Uterus (tissue), 4 donors: ENCODE measurements around the gene NID2. TPM values are rescaled to one million over a fixed set of nuclear protein-coding genes. Genes with fewer than 3 reads are reported as not detected.

Experiments used
- DNase-seq, 2 donors: peaks; one replicate each; pipeline ENCODE4 v3.0.0-alpha.2; 2019 to 2020
- H3K27ac ChIP-seq, 2 donors: fragments of 200-600 bp; sonication (generic); 1 replicate in 1 of 2; 2 replicates in 1 of 2; pipeline ENCODE4 v1.5.1; 2016 to 2018
- H3K27me3 ChIP-seq, 2 donors: fragments of 200-600 bp; sonication (generic); one replicate each; pipeline ENCODE4 v1.5.1; 2018 to 2019; ENCODE audit warnings: control low read depth in 1 of 2
- H3K36me3 ChIP-seq, 2 donors: fragments of 200-600 bp; sonication (generic); one replicate each; pipeline ENCODE4 v1.5.1; 2019; ENCODE audit warnings: control low read depth in 1 of 2
- H3K4me1 ChIP-seq, 2 donors: fragments of 200-600 bp; sonication (generic); one replicate each; pipeline ENCODE4 v1.5.1; 2018 to 2019; ENCODE audit warnings: control low read depth in 1 of 2
- H3K4me3 ChIP-seq, 2 donors: fragments of 200-600 bp; sonication (generic); 1 replicate in 1 of 2; 2 replicates in 1 of 2; pipeline ENCODE4 v1.5.1; 2018 to 2019; ENCODE audit warnings: mild to moderate bottlenecking in 1 of 2
- H3K9me3 ChIP-seq, 2 donors: fragments of 200-600 bp; sonication (generic); one replicate each; pipeline ENCODE4 v1.5.1; 2019; ENCODE audit warnings: control low read depth in 1 of 2
- POLR2A ChIP-seq, 2 donors: fragments of 450-650 bp; IDR thresholded peaks; one replicate each; pipeline ENCODE4 v1.6.1; 2016; ENCODE audit warnings: antibody characterized with exemption in 2 of 2, mild to moderate bottlenecking in 1 of 2, moderate library complexity in 1 of 2
- intact Hi-C: fragments of 100-400 bp; cut with DNase I; formaldehyde crosslinking; loops from one replicate; pipeline ENCODE4 v1.15.1; 2023; ENCODE audit warnings: low total_unique reads
- total RNA-seq, 4 donors: library from RNA; depleted of rRNA in 3 of 4; stranded (reverse); fragments of >200 nt in 3 of 4; gene quantifications; one replicate each; pipeline versions ENCODE4 v1.1.0 to v1.2.4, GENCODE V29; 2014 to 2023
- TF ChIP-seq, protein P1 (sequence below), 4 experiments: fragments of 200-600 bp in 2 of 4; fragments of 450-650 bp in 2 of 4; sonication (generic) in 2 of 4; IDR thresholded peaks; one replicate each; pipeline ENCODE4 v1.5.1; 2016 to 2019; ENCODE audit warnings: antibody characterized with exemption in 4 of 4, mild to moderate bottlenecking in 2 of 4, moderate library complexity in 1 of 4
- donor health status: DM: yes; HTN: yes; CAD: no.

NID2 gene
- total RNA-seq, 4 donors from 2014 or later: 8.2 to 92.6 (median 32.4) TPM

GRCh38 chr14:52095336-52095735, 26.5 kb upstream of the NID2 start:
- Histone ChIP-seq H3K4me1 (no peaks in the 10 kb centered on the region), H3K36me3 (no peaks in the 10 kb centered on the region), H3K27ac (no peak overlapping the region), H3K4me3 (no peak overlapping the region), H3K27me3 (no peaks in the 10 kb centered on the region), H3K9me3 (no peaks in the 10 kb centered on the region)
- DNase-seq: no peak
- intact Hi-C loops: no loop called here
- TF ChIP-seq, protein P1, sequence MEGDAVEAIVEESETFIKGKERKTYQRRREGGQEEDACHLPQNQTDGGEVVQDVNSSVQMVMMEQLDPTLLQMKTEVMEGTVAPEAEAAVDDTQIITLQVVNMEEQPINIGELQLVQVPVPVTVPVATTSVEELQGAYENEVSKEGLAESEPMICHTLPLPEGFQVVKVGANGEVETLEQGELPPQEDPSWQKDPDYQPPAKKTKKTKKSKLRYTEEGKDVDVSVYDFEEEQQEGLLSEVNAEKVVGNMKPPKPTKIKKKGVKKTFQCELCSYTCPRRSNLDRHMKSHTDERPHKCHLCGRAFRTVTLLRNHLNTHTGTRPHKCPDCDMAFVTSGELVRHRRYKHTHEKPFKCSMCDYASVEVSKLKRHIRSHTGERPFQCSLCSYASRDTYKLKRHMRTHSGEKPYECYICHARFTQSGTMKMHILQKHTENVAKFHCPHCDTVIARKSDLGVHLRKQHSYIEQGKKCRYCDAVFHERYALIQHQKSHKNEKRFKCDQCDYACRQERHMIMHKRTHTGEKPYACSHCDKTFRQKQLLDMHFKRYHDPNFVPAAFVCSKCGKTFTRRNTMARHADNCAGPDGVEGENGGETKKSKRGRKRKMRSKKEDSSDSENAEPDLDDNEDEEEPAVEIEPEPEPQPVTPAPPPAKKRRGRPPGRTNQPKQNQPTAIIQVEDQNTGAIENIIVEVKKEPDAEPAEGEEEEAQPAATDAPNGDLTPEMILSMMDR (IDR thresholded peaks at IDR 0.05): no peak
- no peak for TF ChIP-seq POLR2A (IDR thresholded peaks at IDR 0.05)

GRCh38 chr14:52094546-52095271, 25.9 kb upstream of the NID2 start:
- no peaks in the 10 kb centered on the region for H3K4me1 ChIP-seq
- H3K36me3 ChIP-seq: no peaks in the 10 kb centered on the region
- TF ChIP-seq POLR2A (IDR thresholded peaks at IDR 0.05): no peak
- TF ChIP-seq, protein P1 (IDR thresholded peaks at IDR 0.05): no peak
- no peaks in the 10 kb centered on the region for H3K9me3 ChIP-seq
- intact Hi-C loops: no loop called here
- DNase-seq: no peak
- no peak overlapping the region for H3K4me3 ChIP-seq
- H3K27ac ChIP-seq: no peak overlapping the region
- no peaks in the 10 kb centered on the region for H3K27me3 ChIP-seq

GRCh38 chr14:52091928-52092327, 23.1 kb upstream of the NID2 start:
- TF ChIP-seq, protein P1 (IDR thresholded peaks at IDR 0.05): no peak
- TF ChIP-seq POLR2A (IDR thresholded peaks at IDR 0.05): no peak
- H3K27ac ChIP-seq: no peak overlapping the region
- no peaks in the 10 kb centered on the region for H3K36me3 ChIP-seq
- H3K4me1 ChIP-seq: no peaks in the 10 kb centered on the region
- no peak overlapping the region for H3K4me3 ChIP-seq
- DNase-seq: no peak
- no peaks in the 10 kb centered on the region for H3K27me3 ChIP-seq
- H3K9me3 ChIP-seq: no peaks in the 10 kb centered on the region
- intact Hi-C loops: no loop called here

- Histone ChIP-seq H3K9me3 (no peaks in the 10 kb centered on the region), H3K36me3 (no peaks in the 10 kb centered on the region), H3K4me3 (no peak overlapping the region), H3K27ac (no peak overlapping the region), H3K4me1 (no peaks in the 10 kb centered on the region), H3K27me3 (no peaks in the 10 kb centered on the region)
- no peak for DNase-seq
- TF ChIP-seq, protein P1 (IDR thresholded peaks at IDR 0.05): no peak
- TF ChIP-seq POLR2A (IDR thresholded peaks at IDR 0.05): no peak
- intact Hi-C loops: no loop called here
These were observed 22.1 kb upstream of the NID2 start for GRCh38 chr14:52090936-52091335.

DNA sequence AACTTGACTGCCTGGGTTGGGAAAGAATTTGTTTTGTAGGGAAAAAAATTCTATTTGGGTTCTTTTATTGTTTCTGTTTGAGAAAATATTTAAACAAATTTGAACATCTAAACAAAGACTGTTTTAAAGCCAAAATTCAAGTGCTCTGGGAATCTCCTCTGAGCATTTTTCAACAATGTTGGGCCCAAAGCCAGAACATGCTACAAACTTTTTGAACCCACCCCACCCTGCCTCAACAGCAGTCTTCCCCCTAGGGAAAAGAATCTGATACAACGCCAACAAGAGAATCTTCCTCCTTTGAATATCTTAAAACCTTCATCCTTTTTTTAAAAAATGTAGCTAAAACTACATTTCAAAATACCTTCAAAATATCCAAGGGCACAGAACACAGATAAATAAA, 20.4 kb upstream of the NID2 start:
- no peaks in the 10 kb centered on the region for H3K27me3 ChIP-seq
- intact Hi-C loops: no loop called here
- no peak overlapping the region for H3K27ac ChIP-seq
- no peaks in the 10 kb centered on the region for H3K9me3 ChIP-seq
- no peak for TF ChIP-seq POLR2A (IDR thresholded peaks at IDR 0.05)
- no peak for DNase-seq
- H3K4me3 ChIP-seq: no peak overlapping the region
- H3K4me1 ChIP-seq: no peaks in the 10 kb centered on the region
- no peaks in the 10 kb centered on the region for H3K36me3 ChIP-seq
